ENCODE measurements around the gene MAFG. TPM values are rescaled to one million over a fixed set of nuclear protein-coding genes. Genes with fewer than 3 reads are reported as not detected.
"Not testable (repeated sequence)": the region's sequence is repeated elsewhere in the genome, so short reads cannot be mapped to it uniquely, and the experiment has no call there.

The MAFG gene
- total RNA-seq, 6 donors from 2014 or later, result 23.0 to 46.4 (median 28.8) TPM

- Histone ChIP-seq H3K4me1 (peaks cover 52 to 90% (median 65%) of the 10 kb centered on the region in 4 donors), H3K36me3 (peaks cover 8 to 39% (median 23%) of the 10 kb centered on the region in 4 donors), H3K9me3 (no peaks in the 10 kb centered on the region), H3K4me3 (no peak overlapping the region), H3K27ac (peak overlapping the region in 2 of 4 donors; percentile 15 to 99), H3K27me3 (no peaks in the 10 kb centered on the region)
- no peak for DNase-seq
- TF ChIP-seq POLR2A (IDR thresholded peaks at IDR 0.05) (no peak), EP300 (IDR thresholded peaks at IDR 0.05) (no peak), POLR2AphosphoS5 (IDR thresholded peaks at IDR 0.05) (no peak)
- TF ChIP-seq, protein P1, sequence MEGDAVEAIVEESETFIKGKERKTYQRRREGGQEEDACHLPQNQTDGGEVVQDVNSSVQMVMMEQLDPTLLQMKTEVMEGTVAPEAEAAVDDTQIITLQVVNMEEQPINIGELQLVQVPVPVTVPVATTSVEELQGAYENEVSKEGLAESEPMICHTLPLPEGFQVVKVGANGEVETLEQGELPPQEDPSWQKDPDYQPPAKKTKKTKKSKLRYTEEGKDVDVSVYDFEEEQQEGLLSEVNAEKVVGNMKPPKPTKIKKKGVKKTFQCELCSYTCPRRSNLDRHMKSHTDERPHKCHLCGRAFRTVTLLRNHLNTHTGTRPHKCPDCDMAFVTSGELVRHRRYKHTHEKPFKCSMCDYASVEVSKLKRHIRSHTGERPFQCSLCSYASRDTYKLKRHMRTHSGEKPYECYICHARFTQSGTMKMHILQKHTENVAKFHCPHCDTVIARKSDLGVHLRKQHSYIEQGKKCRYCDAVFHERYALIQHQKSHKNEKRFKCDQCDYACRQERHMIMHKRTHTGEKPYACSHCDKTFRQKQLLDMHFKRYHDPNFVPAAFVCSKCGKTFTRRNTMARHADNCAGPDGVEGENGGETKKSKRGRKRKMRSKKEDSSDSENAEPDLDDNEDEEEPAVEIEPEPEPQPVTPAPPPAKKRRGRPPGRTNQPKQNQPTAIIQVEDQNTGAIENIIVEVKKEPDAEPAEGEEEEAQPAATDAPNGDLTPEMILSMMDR (IDR thresholded peaks at IDR 0.05), result no peak
- no peak for ATAC-seq (ENCODE audit: low FRiP score in 2 of 2)
- WGBS, 2 donors, result 64 to 75% methylated on average over 3 of the region's 3 CpGs
These were observed 6.0 kb downstream of the MAFG start for GRCh38 chr17:81921537-81921862.

DNA sequence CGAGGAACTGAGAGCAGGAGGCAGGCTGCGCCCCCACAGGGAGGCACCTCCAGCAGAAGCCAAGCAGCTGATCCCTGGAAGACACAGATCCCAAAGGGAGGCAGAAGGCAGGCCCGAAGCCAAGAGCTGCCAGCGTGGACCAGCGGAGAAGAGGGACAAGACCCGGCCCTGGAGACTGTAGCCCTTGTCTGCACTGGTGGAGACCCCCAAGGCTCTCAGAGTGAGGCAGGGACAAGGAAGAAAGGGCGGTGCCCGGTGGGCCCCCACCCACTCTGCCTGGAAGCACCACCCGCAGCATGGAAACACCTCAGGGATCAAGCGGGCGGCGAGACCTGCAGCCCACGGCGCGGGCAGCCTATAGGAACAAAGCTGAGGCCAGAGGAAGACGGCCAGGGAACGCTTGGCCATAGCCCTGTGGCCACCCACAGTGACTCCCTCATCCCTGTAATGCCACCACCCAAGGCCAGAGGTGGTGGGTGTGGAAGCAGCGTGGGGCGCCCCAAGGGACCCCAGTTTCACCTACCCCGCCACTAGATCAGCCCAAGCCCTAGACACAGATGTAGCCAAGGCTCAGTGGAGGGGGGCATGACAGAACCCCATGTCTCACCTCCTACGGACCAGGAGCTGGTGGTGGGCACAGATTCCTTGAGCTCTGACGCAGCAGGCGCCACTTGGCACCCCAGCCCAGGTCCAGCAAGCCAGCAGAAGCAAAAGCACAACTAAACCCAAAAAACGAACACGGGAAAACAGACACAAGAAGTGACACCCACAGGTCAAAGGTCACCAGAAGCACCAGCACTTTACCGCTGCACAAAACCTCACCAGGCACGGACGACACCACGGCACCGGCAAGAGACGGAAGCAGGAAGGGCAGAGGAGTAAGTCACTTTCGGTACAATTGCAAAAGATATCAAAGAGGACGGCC lies 6.7 kb downstream of the MAFG start:
- Histone ChIP-seq H3K4me1 (peaks cover 48 to 90% (median 62%) of the 10 kb centered on the region in 4 donors), H3K36me3 (peaks cover 8 to 39% (median 24%) of the 10 kb centered on the region in 4 donors), H3K4me3 (no peak overlapping the region), H3K9me3 (no peaks in the 10 kb centered on the region), H3K27me3 (no peaks in the 10 kb centered on the region), H3K27ac (peak overlapping the region; percentile 15 to 99 (median 42))
- ATAC-seq (ENCODE audit: low FRiP score in 2 of 2), result no peak
- TF ChIP-seq EP300 (IDR thresholded peaks at IDR 0.05) (no peak), POLR2AphosphoS5 (IDR thresholded peaks at IDR 0.05) (no peak), POLR2A (IDR thresholded peaks at IDR 0.05) (no peak)
- TF ChIP-seq, protein P1 (IDR thresholded peaks at IDR 0.05), result no peak
- DNase-seq, result peak in 1 of 2 donors; percentile 57
- WGBS, 2 donors, result 76 to 79% methylated on average over 12 to 31 of the region's 33 CpGs

DNA sequence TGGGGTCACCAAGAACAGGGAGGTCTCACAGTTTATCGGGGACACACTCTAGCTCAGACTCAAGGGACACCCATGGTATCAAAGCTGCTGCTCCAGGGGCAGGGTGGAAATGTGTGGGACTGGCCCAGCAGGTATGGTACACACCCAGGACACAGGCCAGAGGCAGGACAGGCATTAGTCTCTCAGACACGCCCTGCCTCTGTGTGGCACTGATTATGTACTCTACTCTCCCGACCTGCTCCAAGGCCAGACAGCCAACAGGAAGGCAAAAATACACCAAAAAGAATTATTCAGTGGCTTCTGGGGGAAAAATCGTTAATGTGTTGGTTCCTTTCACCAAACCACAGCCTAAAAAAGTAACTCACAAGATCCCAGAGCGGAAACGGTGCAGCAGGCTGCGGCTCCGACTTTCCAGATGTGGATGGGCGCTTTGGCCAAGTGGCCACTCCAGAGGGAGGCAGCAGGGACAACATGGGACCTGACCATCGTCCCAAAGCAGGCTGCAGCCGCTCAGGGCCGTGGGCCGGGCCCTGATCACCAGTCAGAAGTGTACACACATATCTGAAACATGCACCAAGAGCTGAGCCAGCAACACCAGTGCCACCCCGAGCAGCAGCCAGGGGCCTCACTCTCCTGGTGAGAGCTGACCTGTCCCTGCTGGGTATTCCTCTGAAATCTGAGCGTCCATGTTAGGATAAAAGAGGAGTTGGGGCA lies 8.5 kb downstream of the MAFG start:
- Histone ChIP-seq H3K9me3 (no peaks in the 10 kb centered on the region), H3K4me3 (no peak overlapping the region), H3K36me3 (peaks cover 13 to 57% (median 42%) of the 10 kb centered on the region in 4 donors), H3K27me3 (no peaks in the 10 kb centered on the region), H3K4me1 (peaks cover 29 to 76% (median 44%) of the 10 kb centered on the region in 4 donors), H3K27ac (peak overlapping the region in 2 of 4 donors; percentile 81 to 87)
- TF ChIP-seq POLR2A (IDR thresholded peaks at IDR 0.05), result no peak
- TF ChIP-seq, protein P1 (IDR thresholded peaks at IDR 0.05), result no peak
- no peak for TF ChIP-seq POLR2AphosphoS5 (IDR thresholded peaks at IDR 0.05)
- no peak for TF ChIP-seq EP300 (IDR thresholded peaks at IDR 0.05)
- WGBS, 2 donors, result 69 to 88% methylated on average over 10 to 15 of the region's 15 CpGs
- DNase-seq, result peak in 1 of 2 donors; percentile 74
- no peak for ATAC-seq (ENCODE audit: low FRiP score in 2 of 2)

- H3K4me1 ChIP-seq, result peaks cover 22 to 70% (median 37%) of the 10 kb centered on the region in 4 donors
- peaks cover 17 to 64% (median 49%) of the 10 kb centered on the region in 4 donors for H3K36me3 ChIP-seq
- peak overlapping the region; percentile 49 to 87 (median 78) for H3K27ac ChIP-seq
- H3K9me3 ChIP-seq, DNase-seq, H3K27me3 ChIP-seq: not testable (repeated sequence)
- H3K4me3 ChIP-seq, result peak overlapping the region in 3 of 4 donors; percentile 95 to 98 (median 96)
- peak; percentile 2 to 10 for ATAC-seq (ENCODE audit: low FRiP score in 2 of 2)
- WGBS, 2 donors, result 27 to 35% methylated on average over 3 to 9 of the region's 9 CpGs
These were observed 9.2 kb downstream of the MAFG start for GRCh38 chr17:81918333-81918669.

Data from upper lobe of left lung (tissue), 6 donors.